MM.1S (cell line): Measurements from ENCODE around the gene KDM4C.

Experiments used
- DNase-seq: peaks from one replicate; pipeline ENCODE4 v3.0.0-alpha.2; 2015
- H2AFZ ChIP-seq: fragments of 300-600 bp; sonication (generic); 2 replicates; pipeline ENCODE4 v1.6.0; 2016; ENCODE audit warnings: antibody characterized with exemption, low read length
- H3F3A ChIP-seq: fragments of 300-600 bp; sonication (generic); 2 replicates; pipeline ENCODE4 v1.6.1; 2016; ENCODE audit warnings: mild to moderate bottlenecking, antibody characterized with exemption, low read length, moderate library complexity, mixed read lengths; ENCODE audit not compliant: insufficient read depth
- H3K27ac ChIP-seq: fragments of 300-600 bp; sonication (generic); 2 replicates; pipeline ENCODE4 v1.5.1; 2016; ENCODE audit warnings: mild to moderate bottlenecking, low read length
- H3K27me3 ChIP-seq: fragments of 300-600 bp; sonication (generic); replicated peaks from 2 replicates; pipeline ENCODE4 v1.6.0; 2016; ENCODE audit warnings: low read length; ENCODE audit not compliant: insufficient read depth
- H3K36me3 ChIP-seq: fragments of 300-600 bp; sonication (generic); replicated peaks from 2 replicates; pipeline ENCODE4 v1.6.1; 2016; ENCODE audit warnings: mild to moderate bottlenecking, low read length, mixed read lengths; ENCODE audit not compliant: insufficient read depth
- H3K4me1 ChIP-seq: fragments of 300-600 bp; sonication (generic); 2 replicates; pipeline ENCODE4 v1.6.1; 2016; ENCODE audit warnings: low read length, mixed read lengths
- H3K4me2 ChIP-seq: fragments of 300-600 bp; sonication (generic); 2 replicates; pipeline ENCODE4 v1.6.0; 2016; ENCODE audit warnings: low read depth, low read length
- H3K4me3 ChIP-seq: fragments of 300-600 bp; sonication (generic); 2 replicates; pipeline ENCODE4 v1.5.1; 2016; ENCODE audit warnings: low read length, mixed read lengths
- H3K79me2 ChIP-seq: fragments of 300-600 bp; sonication (generic); 2 replicates; pipeline ENCODE4 v1.6.1; 2016; ENCODE audit warnings: mixed run types, low read length, mixed read lengths
- H3K9ac ChIP-seq: fragments of 300-600 bp; sonication (generic); 2 replicates; pipeline ENCODE4 v1.6.1; 2016; ENCODE audit warnings: low read length, mixed read lengths
- H3K9me2 ChIP-seq: fragments of 300-600 bp; sonication (generic); replicated peaks from 2 replicates; pipeline ENCODE4 v1.6.1; 2016; ENCODE audit warnings: mild to moderate bottlenecking, low read length, mixed read lengths; ENCODE audit not compliant: insufficient read depth
- H3K9me3 ChIP-seq: fragments of 300-600 bp; sonication (generic); replicated peaks from 2 replicates; pipeline ENCODE4 v1.6.1; 2016; ENCODE audit warnings: mild to moderate bottlenecking, low read length, mixed read lengths; ENCODE audit not compliant: insufficient read depth
- H4K20me1 ChIP-seq: fragments of 300-600 bp; sonication (generic); 2 replicates; pipeline ENCODE4 v1.6.1; 2016; ENCODE audit warnings: mild to moderate bottlenecking, low read length, moderate library complexity, mixed read lengths; ENCODE audit not compliant: insufficient read depth
- EZH2 ChIP-seq: fragments of 300-600 bp; sonication (generic); optimal IDR thresholded peaks from 2 replicates; pipeline ENCODE3; 2017; ENCODE audit warnings: low read depth, mild to moderate bottlenecking, antibody characterized with exemption, low read length, mixed read lengths
- EZH2phosphoT487 ChIP-seq: fragments of 300-600 bp; sonication (generic); IDR thresholded peaks from 2 replicates; pipeline ENCODE4 v1.6.1; 2018; ENCODE audit warnings: antibody characterized with exemption, low read length
- TF ChIP-seq, protein P1 (sequence below): fragments of 300-600 bp; sonication (generic); IDR thresholded peaks from 2 replicates; pipeline ENCODE4 v1.5.1; 2016; ENCODE audit warnings: antibody characterized with exemption, low read length, mixed read lengths

The KDM4C gene

DNA sequence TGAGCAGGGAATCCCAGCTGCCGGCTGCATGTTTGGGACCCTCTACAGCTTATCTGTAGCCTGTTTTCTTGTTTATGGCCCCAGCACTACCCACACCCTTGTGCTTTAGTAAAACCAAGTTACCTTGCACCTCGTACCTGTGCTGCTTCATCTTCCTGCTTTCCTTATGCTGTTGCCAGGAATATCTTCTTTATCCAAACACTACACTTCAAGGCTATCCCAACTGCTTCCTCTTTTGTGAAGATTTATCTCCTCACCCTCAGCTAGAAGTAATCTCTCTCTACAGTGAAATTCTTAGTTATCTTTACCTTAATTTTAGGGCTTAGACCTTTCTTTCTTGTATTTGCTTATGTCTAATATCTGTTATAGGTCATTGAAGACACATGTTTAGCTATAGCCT is 171.1 kb downstream of the KDM4C start:
- Histone ChIP-seq H3F3A (no peaks in the 10 kb centered on the region), H3K9me2 (no peaks in the 10 kb centered on the region), H2AFZ (no peak overlapping the region), H4K20me1 (no peaks in the 10 kb centered on the region), H3K36me3 (no peaks in the 10 kb centered on the region), H3K79me2 (no peaks in the 10 kb centered on the region), H3K9ac (no peak overlapping the region), H3K27ac (no peak overlapping the region), H3K4me1 (no peaks in the 10 kb centered on the region), H3K4me3 (no peak overlapping the region), H3K9me3 (no peaks in the 10 kb centered on the region), H3K4me2 (no peak overlapping the region), H3K27me3 (no peaks in the 10 kb centered on the region)
- no peak for DNase-seq
- TF ChIP-seq EZH2, result no peak
- no peak for TF ChIP-seq EZH2phosphoT487
- TF ChIP-seq, protein P1, sequence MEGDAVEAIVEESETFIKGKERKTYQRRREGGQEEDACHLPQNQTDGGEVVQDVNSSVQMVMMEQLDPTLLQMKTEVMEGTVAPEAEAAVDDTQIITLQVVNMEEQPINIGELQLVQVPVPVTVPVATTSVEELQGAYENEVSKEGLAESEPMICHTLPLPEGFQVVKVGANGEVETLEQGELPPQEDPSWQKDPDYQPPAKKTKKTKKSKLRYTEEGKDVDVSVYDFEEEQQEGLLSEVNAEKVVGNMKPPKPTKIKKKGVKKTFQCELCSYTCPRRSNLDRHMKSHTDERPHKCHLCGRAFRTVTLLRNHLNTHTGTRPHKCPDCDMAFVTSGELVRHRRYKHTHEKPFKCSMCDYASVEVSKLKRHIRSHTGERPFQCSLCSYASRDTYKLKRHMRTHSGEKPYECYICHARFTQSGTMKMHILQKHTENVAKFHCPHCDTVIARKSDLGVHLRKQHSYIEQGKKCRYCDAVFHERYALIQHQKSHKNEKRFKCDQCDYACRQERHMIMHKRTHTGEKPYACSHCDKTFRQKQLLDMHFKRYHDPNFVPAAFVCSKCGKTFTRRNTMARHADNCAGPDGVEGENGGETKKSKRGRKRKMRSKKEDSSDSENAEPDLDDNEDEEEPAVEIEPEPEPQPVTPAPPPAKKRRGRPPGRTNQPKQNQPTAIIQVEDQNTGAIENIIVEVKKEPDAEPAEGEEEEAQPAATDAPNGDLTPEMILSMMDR, result no peak

DNA sequence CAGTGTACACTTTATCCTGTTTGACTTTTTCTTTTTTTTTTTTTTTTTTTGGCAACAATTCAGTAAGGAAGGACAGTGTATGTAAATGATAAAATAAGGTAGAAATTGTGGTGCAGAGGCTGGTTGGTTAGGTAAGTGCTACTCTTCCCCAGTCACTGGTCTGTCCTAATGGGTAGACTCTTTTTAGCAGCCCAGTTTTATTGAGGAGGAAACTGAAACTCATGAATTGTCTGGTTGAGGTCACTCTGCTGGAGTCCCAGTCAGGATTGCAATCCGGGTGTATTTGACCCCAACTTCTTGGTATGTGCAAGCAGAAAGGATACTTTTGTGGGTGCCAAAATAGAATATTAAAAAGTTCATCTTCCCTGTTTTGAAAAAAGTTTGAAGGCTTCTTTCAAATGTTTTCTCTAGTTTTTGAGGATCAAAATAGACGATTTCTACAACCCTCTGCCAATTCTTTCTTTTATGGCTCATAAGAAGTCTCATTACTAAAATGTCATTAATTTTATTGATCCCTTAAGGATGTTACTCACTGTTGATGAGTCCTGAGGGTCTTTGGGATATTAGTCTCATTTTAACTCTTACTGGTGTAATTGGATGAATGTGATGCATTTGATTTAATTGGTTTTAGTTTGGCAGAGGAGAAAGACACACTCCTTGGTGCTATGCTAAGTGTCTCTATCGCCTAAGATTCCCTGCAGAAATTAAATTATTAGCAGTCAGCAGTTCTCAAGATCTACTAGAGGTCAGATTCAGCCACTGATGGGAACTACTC is 171.9 kb downstream of the KDM4C start:
- DNase-seq, result no peak
- TF ChIP-seq, protein P1, result no peak
- TF ChIP-seq EZH2phosphoT487, result no peak
- no peak for TF ChIP-seq EZH2
- no peak overlapping the region for H3K27ac ChIP-seq
- H3K9me2 ChIP-seq, result no peaks in the 10 kb centered on the region
- no peak overlapping the region for H3K4me3 ChIP-seq
- no peaks in the 10 kb centered on the region for H3K27me3 ChIP-seq
- no peak overlapping the region for H3K9ac ChIP-seq
- no peaks in the 10 kb centered on the region for H3F3A ChIP-seq
- no peak overlapping the region for H2AFZ ChIP-seq
- H3K4me1 ChIP-seq, result no peaks in the 10 kb centered on the region
- H3K9me3 ChIP-seq, result no peaks in the 10 kb centered on the region
- H3K4me2 ChIP-seq, result no peak overlapping the region
- no peaks in the 10 kb centered on the region for H4K20me1 ChIP-seq
- no peaks in the 10 kb centered on the region for H3K79me2 ChIP-seq
- H3K36me3 ChIP-seq, result no peaks in the 10 kb centered on the region

DNA sequence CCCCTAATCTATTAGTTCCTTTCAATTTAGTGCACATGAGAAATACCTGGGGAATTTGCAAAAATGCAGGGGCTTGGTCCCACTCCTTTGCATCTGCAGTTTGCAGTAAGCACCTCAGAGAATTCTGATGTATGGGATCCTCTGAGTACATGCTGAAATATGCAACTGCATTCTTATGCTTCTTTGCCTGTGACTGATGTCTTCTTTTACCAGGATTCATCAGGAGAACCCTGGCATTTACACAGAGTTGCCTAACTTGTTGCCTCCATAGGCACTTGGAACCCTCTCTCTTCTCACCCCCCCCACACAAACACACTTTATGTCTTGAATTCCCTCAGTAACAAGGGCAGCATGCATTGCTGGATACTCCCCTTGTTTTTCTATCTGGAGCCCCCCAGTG is 173.1 kb downstream of the KDM4C start:
- no peaks in the 10 kb centered on the region for H3K4me1 ChIP-seq
- H3K4me2 ChIP-seq, result no peak overlapping the region
- H3K79me2 ChIP-seq, result no peaks in the 10 kb centered on the region
- H3K9me2 ChIP-seq, result no peaks in the 10 kb centered on the region
- H3F3A ChIP-seq, result no peaks in the 10 kb centered on the region
- H3K36me3 ChIP-seq, result no peaks in the 10 kb centered on the region
- no peak for DNase-seq
- TF ChIP-seq, protein P1, result no peak
- no peak for TF ChIP-seq EZH2
- TF ChIP-seq EZH2phosphoT487, result no peak
- no peaks in the 10 kb centered on the region for H4K20me1 ChIP-seq
- no peak overlapping the region for H2AFZ ChIP-seq
- H3K9ac ChIP-seq, result no peak overlapping the region
- H3K27me3 ChIP-seq, result no peaks in the 10 kb centered on the region
- no peaks in the 10 kb centered on the region for H3K9me3 ChIP-seq
- H3K4me3 ChIP-seq, result no peak overlapping the region
- no peak overlapping the region for H3K27ac ChIP-seq
